HuH-7.5 (cell line): ENCODE measurements around the gene EID1.
A peak's percentile ranks its signal among the peaks of the same experiment; 100 is the strongest.
"Not testable (repeated sequence)": the region's sequence is repeated elsewhere in the genome, so short reads cannot be mapped to it uniquely, and the experiment has no call there.

Experiments
- DNase-seq: peaks from one replicate; pipeline ENCODE4 v3.0.0; 2011; ENCODE audit warnings: low spot score

The EID1 gene

GRCh38 chr15:48877630-48878595, at the start of gene EID1:
Gene EID1 (plus strand): TSS chr15:48878134. CDS start chr15:48878177, 43 bp downstream.
- DNase-seq, result peak; percentile 54

DNA sequence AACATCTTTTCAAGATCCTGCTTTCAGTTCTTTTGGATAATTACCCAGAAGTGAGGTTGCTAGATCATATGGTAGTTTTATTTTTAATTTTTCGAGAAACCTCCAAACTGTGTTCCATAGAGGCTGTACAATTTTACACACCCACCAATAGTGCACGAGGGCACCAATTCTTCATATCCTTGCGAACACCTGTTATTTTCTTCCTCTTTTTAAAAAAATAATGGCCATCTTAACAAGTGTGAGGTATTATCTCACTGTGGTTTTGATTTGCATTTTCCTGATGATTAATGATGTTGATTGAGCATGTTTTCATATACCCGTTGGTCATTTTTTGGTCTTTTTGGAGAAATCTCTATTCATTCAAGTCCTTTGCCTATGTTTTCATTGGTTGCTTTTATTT, 49.5 kb upstream of the EID1 start:
- DNase-seq, result no peak

DNA sequence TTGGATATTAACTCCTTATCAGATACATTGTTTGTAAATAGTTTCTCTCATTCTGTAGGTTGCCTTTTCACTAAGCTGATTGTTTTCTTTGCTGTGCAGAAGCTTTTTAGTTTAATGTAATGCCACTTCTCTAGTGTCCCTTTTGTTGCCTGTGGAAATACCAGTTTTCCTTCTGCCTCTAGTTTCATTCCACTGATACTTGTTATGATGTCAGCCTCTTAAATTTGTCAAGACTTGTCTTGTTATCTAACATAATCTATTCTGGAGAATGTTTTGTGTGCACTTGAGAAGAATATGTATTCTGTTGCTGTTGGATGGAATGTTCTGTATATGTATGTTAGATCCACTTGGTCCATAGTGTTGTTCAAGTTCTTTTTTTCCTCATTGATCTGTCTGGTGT, 49.0 kb upstream of the EID1 start:
- DNase-seq, result no peak

DNA sequence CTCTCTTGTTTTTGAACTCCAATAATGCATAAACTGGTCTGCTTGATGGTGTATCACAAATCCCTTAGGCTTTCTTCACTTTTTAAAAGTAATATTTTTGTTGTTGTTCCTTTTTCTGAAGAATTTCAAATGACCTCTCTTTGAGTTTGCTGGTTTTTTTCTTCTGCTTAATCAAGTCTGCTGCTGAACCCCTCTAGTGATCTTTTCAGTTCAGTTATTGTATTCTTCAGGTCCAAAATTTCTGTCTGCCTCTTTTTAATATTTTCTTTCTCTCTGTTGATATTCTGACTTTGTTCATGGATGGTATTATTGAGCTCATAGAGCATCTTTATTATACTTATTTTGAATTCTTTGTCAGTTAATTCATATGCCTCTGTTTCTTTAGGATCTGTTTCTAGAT, 45.3 kb upstream of the EID1 start:
- no peak for DNase-seq

GRCh38 chr15:48833526-48834239, 44.3 kb upstream of the EID1 start:
- no peak for DNase-seq

DNA sequence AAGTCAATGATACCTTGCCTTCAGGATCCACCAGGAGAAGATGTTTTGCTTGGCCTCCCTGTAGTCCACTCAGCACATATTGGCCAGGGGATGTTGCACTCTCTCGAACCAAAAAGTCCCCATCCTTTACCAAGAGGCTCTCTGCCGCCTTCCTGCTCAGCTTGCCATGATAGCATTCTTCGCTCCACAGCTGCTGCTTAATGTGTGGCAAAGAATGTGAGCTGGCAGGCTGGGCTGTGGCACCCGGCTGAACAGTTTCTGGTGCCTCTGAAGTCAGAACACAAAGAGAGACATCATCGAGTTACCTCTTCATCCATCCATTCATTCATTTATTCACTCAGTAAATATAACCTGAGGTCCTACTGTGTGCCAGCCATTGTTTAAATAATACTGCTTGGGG, 43.2 kb upstream of the EID1 start:
- DNase-seq, result no peak

GRCh38 chr15:48842501-48842900, 35.4 kb upstream of the EID1 start:
- no peak for DNase-seq

DNA sequence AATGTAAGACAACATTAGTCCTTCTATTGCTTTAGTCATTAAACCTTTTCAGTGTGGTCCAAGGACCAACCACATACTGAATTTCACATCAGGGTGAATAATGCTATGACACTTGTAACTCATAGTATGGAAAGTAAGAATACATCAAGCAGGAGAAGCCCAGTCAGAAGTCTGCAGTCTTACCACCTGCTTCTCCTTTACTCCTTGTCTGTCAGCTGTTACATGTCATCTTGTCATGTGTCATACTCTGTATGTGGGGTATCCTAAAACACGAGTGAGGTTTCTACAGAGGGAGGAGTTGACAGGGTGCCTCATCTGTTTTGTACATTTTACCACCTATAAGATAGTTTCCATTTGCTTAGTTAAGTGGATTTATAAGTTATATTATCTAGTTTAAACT, 32.8 kb upstream of the EID1 start:
- DNase-seq, result no peak

DNA sequence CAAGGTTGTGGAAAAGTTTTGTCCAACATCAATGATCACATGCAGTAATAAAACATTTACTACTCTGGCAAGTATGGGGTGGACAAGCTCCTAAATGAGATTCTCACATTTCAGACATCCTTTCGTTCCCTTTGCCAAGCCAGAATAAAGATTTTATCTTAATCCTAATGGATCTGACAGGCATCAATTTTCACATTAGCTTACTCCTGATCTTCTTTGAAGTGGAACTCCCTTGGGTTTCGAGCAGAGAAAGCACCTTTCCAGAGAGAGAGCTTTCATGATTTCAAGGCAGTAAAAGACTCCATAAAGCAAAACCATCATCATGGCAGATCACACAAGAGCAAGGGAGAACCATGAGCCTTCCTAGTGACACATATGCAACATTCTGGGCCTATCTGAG, 27.3 kb upstream of the EID1 start:
- no peak for DNase-seq

- no peak for DNase-seq
Observed at GRCh38 chr15:48851956-48852355, 26.0 kb upstream of the EID1 start.

DNA sequence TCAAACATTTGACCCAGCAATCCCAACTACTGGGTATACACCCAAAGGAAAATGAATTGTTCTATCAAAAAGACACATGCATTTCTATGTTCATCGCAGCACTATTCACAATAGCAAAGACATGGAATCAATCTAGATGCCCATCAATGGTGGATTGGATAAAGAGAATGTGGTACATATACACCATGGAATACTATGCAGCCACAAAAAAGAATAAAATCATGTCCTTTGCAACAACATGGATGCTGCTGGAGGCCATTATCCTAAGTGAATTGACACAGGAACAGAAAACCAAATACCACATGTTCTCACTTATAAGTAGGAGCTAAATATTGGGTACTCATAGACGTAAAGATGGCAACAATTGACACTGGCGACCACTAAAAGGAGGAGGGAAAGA, 23.5 kb upstream of the EID1 start:
- DNase-seq, result not testable (repeated sequence)

DNA sequence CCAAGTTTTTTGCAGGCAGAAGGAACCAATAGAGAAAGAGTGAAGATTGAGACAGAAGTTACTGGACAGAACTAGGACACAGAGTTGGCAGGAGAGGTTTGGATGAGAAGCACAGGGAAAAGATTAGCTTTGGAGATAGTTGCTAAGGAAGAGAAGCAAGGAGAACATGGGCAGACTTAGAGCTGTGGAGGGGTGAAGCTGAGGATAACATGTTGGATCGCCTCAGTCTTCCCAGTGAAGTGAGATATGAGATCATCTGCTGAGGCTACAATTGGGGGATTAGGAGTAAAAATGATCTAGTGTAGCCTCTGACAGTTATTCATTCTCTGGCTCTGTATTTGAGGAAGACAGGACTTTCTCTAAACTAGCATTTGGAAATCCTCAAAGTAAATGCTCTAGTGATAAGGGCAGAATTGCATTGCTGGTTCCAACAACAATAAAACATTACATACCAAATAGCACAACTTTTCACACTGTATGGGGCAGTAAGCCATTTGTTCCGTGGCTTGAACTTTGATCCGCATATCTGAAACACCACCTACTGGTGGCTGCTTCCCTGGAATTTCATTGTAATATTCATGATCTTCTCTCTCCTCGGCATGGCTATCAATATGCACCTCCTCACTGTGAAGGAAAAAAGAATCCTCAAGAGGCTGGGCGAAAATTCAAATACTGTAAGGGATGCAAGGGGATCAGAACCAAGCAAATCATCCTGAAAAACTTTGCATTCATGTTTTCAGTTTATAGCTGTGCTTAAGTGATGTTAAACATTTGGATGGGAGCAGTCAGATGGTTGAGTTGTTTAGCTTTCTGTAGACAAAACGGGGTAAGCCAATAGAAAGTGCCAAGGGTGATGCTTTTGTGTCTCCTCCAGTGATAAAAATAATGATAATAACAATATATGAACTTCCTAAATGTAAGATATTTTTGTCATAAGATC, 22.2 kb upstream of the EID1 start:
- peak; percentile 19 for DNase-seq

DNA sequence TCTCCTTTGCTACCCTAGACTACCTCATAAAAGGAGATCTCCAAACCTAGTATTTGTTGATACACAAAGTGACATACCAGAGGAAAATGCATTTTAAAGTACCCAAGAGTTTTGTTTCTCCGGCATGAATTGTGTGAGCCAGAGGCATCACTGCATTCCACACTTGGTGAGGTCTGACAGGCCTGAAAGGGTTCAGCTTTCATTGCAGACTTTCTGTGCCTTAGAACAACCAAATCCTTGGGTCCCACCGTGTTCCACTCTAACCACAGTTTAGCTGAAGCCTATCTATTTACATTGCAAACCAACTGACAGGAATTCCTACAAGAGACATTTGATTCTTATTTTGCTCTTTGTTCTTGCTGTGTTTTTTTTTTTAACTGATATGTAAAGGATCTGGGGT, 21.0 kb upstream of the EID1 start:
- DNase-seq, result no peak

- no peak for DNase-seq
Observed at GRCh38 chr15:48858401-48858800, 19.5 kb upstream of the EID1 start.

- DNase-seq, result no peak
Observed at GRCh38 chr15:48859426-48859825, 18.5 kb upstream of the EID1 start.

DNA sequence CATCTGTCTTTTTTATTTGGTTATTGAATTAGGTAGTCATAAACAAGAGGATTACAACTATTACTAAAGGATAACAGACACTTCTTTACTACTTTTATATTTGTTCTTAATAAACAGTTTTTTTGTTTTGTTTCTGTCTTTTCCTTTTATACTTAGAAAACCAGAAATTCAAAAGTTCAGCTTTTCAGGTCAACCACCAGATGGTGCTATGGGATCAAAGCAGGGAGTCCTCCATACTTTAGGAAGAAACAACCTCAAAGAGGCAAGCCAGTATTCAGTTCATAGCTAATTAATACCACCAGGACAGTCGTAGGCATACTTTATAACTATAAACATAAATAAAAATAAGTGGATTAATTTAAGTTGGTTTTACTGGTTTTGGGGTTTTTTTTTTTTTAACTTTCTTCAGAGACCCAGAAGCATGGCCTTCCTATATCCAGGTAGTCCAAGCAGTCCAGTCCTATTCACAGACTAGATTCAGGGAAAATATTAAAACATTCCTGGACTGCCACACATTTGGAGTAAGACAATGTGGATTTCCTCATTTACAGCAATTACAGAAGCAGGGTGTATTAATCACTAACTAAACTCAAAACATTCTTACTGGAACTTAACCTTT, 16.0 kb upstream of the EID1 start:
- no peak for DNase-seq

GRCh38 chr15:48862705-48863104, 15.2 kb upstream of the EID1 start:
- DNase-seq, result no peak

DNA sequence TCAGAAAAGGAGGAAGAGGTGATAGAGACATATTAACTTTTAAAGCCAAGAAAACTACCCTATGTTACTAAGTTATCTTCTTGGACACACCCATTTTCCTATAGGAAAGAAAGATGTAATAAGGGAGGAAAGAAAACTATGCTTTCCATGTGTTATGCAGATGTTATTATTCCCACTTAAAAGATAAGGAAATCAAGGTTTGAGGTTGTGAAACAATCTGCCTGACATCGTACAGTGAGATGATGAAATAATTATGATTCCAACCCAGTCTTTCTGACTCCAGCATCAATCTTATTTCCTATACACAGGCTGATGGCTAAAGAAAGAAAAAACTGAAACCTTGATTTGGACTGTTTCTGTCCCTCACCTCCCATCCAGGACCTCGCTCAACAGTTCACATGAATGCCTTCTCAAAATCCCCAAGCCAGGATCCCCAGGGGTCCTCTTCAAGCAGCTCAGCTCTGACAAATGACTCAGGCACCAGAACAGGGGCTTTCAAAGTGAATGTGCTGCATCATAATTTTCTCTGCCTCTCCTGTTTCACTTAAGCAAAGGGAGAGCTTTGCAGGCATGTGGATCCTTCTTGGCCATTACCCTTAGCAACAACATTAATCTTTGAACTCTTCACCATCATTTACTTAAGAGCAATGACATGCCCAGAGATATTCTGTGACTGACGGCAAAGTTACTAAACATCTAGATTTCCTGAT, 12.4 kb upstream of the EID1 start:
- no peak for DNase-seq

- DNase-seq, result no peak
Observed at GRCh38 chr15:48866141-48866563, 11.8 kb upstream of the EID1 start.

DNA sequence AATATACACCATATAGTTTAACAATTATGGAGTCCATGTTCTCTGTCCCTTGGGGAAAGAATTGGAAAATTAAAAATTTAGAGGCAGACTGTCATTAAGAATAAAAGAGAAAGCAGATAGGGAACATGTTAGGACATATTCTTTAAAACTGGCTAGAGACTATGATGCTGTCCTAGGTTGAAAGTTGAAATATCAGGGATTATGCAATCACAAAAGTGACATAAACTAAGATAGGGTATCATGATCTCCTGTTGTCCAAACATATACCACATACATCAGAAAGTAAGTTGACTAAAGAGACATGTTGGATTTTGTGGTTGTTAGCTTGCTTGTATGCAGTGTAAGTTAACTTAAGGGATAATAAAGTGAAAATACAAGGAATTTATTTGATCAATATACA, 9.9 kb upstream of the EID1 start:
- no peak for DNase-seq

DNA sequence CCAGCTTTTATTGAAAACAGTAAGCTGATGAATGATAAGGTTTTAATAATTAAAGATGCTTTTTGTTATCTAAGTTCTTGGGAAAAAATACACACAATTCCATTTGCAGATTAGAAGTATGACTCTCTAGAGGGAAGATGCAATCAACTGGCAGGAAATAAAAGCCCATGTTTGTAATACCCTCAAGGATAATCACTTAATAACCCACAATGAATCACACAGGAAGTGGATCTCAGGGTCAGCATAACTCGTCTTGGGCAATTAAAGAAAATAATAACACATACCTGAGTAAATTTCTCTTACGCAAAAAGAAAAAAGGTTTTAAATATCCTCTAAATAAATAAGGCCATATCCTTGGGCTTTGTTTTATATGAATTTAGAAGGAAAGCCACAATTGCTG, 9.4 kb upstream of the EID1 start:
- DNase-seq, result no peak
